NT2/D1 (cell line): ENCODE data around the gene CCL4L2.
"Not testable (repeated sequence)": the region's sequence is repeated elsewhere in the genome, so short reads cannot be mapped to it uniquely, and the experiment has no call there.

ENCODE experiments used
- DNase-seq: peaks from one replicate; pipeline ENCODE4 v3.0.0-alpha.2; 2011; ENCODE audit warnings: low read depth, low spot score
- H3K27me3 ChIP-seq: 2 replicates; pipeline ENCODE4 v1.6.0; 2011; ENCODE audit warnings: mild to moderate bottlenecking; ENCODE audit not compliant: insufficient read length, insufficient read depth
- H3K36me3 ChIP-seq: 2 replicates; pipeline ENCODE4 v1.6.1; 2011; ENCODE audit warnings: mild to moderate bottlenecking, low read length, mixed read lengths; ENCODE audit not compliant: insufficient read depth, insufficient read length
- H3K4me1 ChIP-seq: 2 replicates; pipeline ENCODE4 v1.5.1; 2011; ENCODE audit not compliant: insufficient read depth, insufficient read length
- H3K4me3 ChIP-seq: 2 replicates; pipeline ENCODE4 v1.5.1; 2011; ENCODE audit warnings: low read depth; ENCODE audit not compliant: insufficient read length
- H3K9ac ChIP-seq: 2 replicates; pipeline ENCODE4 v1.6.0; 2011; ENCODE audit warnings: low read depth; ENCODE audit not compliant: insufficient read length
- H3K9me3 ChIP-seq: 2 replicates; pipeline ENCODE4 v1.5.1; 2011; ENCODE audit warnings: mild to moderate bottlenecking, low read length; ENCODE audit not compliant: insufficient read depth
- SUZ12 ChIP-seq: IDR thresholded peaks from 2 replicates; pipeline ENCODE4 v1.6.1; 2011; ENCODE audit not compliant: insufficient read length, insufficient read depth; ENCODE audit errors: extremely low read depth
- YY1 ChIP-seq: IDR thresholded peaks from 2 replicates; pipeline ENCODE4 v1.6.1; 2011; ENCODE audit not compliant: insufficient read length, insufficient read depth
- ZNF274 ChIP-seq: IDR thresholded peaks from 2 replicates; pipeline ENCODE4 v1.6.1; 2011; ENCODE audit warnings: mild to moderate bottlenecking, low read depth, low read length

Gene CCL4L2

GRCh38 chr17:36210439-36211211, at the start of gene CCL4L2:
TSS of gene CCL4L2 (plus strand) at chr17:36211063.
- DNase-seq, H3K4me3 ChIP-seq, H3K36me3 ChIP-seq, H3K9ac ChIP-seq, H3K27me3 ChIP-seq, H3K9me3 ChIP-seq, H3K4me1 ChIP-seq: not testable (repeated sequence)

DNA sequence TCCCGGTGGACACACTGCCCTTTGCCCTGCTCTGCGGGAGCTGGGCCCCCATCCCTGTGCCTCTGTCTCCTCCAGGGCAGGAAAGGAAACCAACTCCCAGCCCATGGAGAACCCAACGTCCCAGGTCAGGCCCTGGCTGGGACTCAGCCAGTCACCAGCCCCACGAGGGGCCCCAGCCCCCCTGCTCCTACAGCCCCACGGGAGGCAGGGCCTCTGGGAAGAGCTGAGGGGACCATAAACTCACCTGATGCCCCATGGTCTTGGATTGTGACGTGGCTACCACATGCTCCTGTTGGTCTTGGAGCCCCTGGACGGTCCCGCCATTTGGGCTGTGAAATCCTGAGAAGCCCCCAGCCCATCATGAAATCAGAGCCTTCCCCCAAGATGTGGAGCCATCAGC, 42.0 kb upstream of the CCL4L2 start:
- H3K4me1 ChIP-seq, DNase-seq, H3K4me3 ChIP-seq, H3K9ac ChIP-seq, H3K36me3 ChIP-seq, H3K27me3 ChIP-seq, H3K9me3 ChIP-seq: not testable (repeated sequence)

GRCh38 chr17:36176536-36176935, 34.3 kb upstream of the CCL4L2 start, which contains the start of gene TBC1D3B:
TSS of gene TBC1D3B (minus strand) at chr17:36176636. CDS start at chr17:36175050, 1,586 bp downstream.
- not testable (repeated sequence) for H3K4me3 ChIP-seq, H3K9me3 ChIP-seq, H3K27me3 ChIP-seq, DNase-seq, H3K9ac ChIP-seq, H3K36me3 ChIP-seq, H3K4me1 ChIP-seq

DNA sequence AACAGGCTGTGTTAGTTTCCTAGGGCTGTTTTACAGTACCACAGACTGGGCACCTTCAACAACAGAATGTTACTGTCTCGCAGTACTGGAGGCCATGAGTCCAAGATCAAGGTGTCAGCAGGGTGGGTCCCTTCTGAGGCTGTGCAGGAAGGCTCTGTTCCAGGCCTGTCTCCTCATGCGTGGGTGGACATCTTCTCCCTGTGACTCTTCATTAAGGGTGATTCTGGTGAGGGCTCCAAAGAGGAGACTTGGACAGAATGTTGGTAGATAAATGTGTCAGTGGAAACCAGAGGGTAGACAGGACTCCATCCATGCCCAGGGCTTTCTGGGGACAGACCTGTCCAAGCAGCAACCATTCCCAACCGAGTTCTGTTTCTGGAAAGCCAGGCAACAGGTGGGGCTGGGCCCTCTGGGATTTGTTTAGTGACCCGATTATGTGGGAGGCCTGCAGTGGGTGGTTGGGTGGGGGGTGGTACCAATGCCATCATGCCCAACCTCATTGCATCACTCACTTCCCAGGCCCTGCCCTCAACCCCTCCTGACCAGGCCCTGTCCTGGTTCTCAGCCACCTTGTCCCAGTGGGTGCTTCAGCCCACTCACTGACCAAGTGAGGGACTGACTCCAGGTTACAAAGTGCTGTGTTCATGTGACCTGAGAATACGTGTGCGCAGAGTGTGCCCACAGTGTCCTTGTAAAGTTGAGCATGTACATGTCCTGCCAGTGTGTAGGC, 29.3 kb upstream of the CCL4L2 start:
- DNase-seq, H3K9ac ChIP-seq, H3K36me3 ChIP-seq, H3K4me3 ChIP-seq, H3K9me3 ChIP-seq, H3K4me1 ChIP-seq: not testable (repeated sequence)
- peaks cover 30% of the 10 kb centered on the region for H3K27me3 ChIP-seq

- DNase-seq = no peak
- peaks cover 30% of the 10 kb centered on the region for H3K27me3 ChIP-seq
- H3K36me3 ChIP-seq = no peaks in the 10 kb centered on the region
- peak overlapping the region; percentile 49 for H3K4me3 ChIP-seq
- peak overlapping the region; percentile 80 for H3K9ac ChIP-seq
- TF ChIP-seq SUZ12 = peak; percentile 37
- TF ChIP-seq ZNF274 = no peak
- H3K9me3 ChIP-seq = no peaks in the 10 kb centered on the region
- peaks cover 7% of the 10 kb centered on the region for H3K4me1 ChIP-seq
Measured at GRCh38 chr17:36182176-36183000, 28.5 kb upstream of the CCL4L2 start.

DNA sequence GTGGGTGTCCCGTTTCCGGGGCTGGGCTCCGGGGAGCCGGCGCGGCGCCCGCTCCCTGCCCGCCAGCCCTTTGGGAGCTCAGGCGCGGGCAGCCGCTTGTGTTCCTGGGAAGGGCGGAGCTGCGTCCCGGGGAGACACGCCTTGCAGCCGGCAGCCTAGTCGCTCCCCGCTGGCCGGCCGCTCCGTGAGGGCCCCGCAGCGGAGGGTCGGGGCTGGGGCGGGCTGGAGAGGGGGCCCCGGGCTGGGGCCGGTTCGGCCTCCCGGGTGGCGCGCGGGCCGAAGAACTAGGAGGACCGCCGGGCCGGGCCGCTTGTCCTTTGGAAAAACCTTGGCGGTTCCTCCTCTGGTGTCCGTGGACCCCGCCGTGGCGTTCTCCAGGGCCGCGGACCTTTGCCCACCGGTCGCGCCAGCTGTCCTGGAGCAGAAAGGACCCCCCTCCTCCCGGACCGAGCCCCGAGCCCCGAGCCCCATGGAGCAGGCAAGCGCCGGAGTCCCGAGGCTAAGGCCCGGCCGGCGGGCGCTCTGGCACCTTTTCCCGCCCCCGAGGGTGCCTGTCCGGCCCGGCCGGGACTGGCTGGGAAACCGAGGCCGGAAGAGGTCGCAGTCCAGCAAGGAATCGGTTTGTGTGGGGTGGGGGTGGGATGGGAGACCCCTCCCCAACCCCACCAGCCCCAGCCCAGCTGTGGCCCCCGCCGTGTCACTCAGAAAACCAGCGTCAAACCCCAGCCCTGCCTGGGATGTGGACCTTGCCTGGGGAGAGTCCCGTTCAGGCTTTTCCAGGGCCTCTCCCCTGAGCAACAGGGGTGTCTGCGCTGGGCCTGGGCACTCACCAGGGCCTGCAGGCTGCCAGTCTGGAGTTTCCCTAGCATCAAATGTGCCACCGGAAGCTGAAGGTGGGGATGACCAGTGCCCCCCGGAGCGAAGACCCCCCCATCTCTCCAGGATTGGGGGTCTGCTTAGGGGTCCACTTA, 27.6 kb upstream of the CCL4L2 start:
- peak overlapping the region; percentile 49 for H3K4me3 ChIP-seq
- peaks cover 30% of the 10 kb centered on the region for H3K27me3 ChIP-seq
- peaks cover 7% of the 10 kb centered on the region for H3K4me1 ChIP-seq
- peak; percentile 43 for DNase-seq
- no peak for TF ChIP-seq SUZ12
- TF ChIP-seq YY1 = no peak
- H3K9me3 ChIP-seq = no peaks in the 10 kb centered on the region
- peak overlapping the region; percentile 80 for H3K9ac ChIP-seq
- H3K36me3 ChIP-seq = no peaks in the 10 kb centered on the region
